Measurements from ENCODE around the gene CYP26A1. TPM values are rescaled to one million over a fixed set of nuclear protein-coding genes. Genes with fewer than 3 reads are reported as not detected.

The CYP26A1 gene
- total RNA-seq, 4 donors from 2014 or later, result not detected

GRCh38 chr10:93032105-93032808, 41.4 kb upstream of the CYP26A1 start:
- TF ChIP-seq POLR2A (IDR thresholded peaks at IDR 0.05) (no peak), POLR2AphosphoS5 (IDR thresholded peaks at IDR 0.05) (no peak), EP300 (IDR thresholded peaks at IDR 0.05) (no peak), CTCF (IDR thresholded peaks at IDR 0.05) (no peak)
- H3K9me3 ChIP-seq, result peaks cover 0 to 7% (median 0%) of the 10 kb centered on the region in 3 donors
- H3K27ac ChIP-seq, result no peak overlapping the region
- no peaks in the 10 kb centered on the region for H3K27me3 ChIP-seq
- H3K4me3 ChIP-seq, result no peak overlapping the region
- peaks cover 0 to 28% (median 4%) of the 10 kb centered on the region in 3 donors for H3K4me1 ChIP-seq
- peaks cover 0 to 9% of the 10 kb centered on the region in 2 donors for H3K36me3 ChIP-seq
- no peak for ATAC-seq
- WGBS, 2 donors (ENCODE audit: low coverage in 1 of 2), result 75 to 77% methylated on average over 4 of the region's 5 CpGs

GRCh38 chr10:93032809-93033137, 40.9 kb upstream of the CYP26A1 start:
- no peak overlapping the region for H3K27ac ChIP-seq
- ATAC-seq, result no peak

GRCh38 chr10:93034426-93034825, 39.3 kb upstream of the CYP26A1 start:
- 8 to 25% methylated on average over 1 of the region's 1 CpG for WGBS, 2 donors (ENCODE audit: low coverage in 1 of 2)
- no peak overlapping the region for H3K27ac ChIP-seq
- no peaks in the 10 kb centered on the region for H3K9me3 ChIP-seq
- peaks cover 0 to 9% of the 10 kb centered on the region in 2 donors for H3K36me3 ChIP-seq
- ATAC-seq, result no peak
- peaks cover 0 to 28% (median 4%) of the 10 kb centered on the region in 3 donors for H3K4me1 ChIP-seq
- TF ChIP-seq POLR2AphosphoS5 (IDR thresholded peaks at IDR 0.05) (no peak), EP300 (IDR thresholded peaks at IDR 0.05) (no peak), CTCF (IDR thresholded peaks at IDR 0.05) (no peak), POLR2A (IDR thresholded peaks at IDR 0.05) (no peak)
- H3K27me3 ChIP-seq, result no peaks in the 10 kb centered on the region
- no peak overlapping the region for H3K4me3 ChIP-seq

More at GRCh38 chr10:93032809-93033137, 40.9 kb upstream of the CYP26A1 start:
- Histone ChIP-seq H3K4me3 (no peak overlapping the region), H3K9me3 (peaks cover 0 to 2% (median 0%) of the 10 kb centered on the region in 3 donors), H3K27me3 (no peaks in the 10 kb centered on the region), H3K36me3 (peaks cover 0 to 4% of the 10 kb centered on the region in 2 donors), H3K4me1 (peaks cover 0 to 28% (median 4%) of the 10 kb centered on the region in 3 donors)
- 92 to 100% methylated on average over 1 of the region's 1 CpG for WGBS, 2 donors (ENCODE audit: low coverage in 1 of 2)
- TF ChIP-seq CTCF (IDR thresholded peaks at IDR 0.05) (no peak), EP300 (IDR thresholded peaks at IDR 0.05) (no peak), POLR2AphosphoS5 (IDR thresholded peaks at IDR 0.05) (no peak)

GRCh38 chr10:93039110-93039509, 34.6 kb upstream of the CYP26A1 start:
- TF ChIP-seq POLR2A (IDR thresholded peaks at IDR 0.05), result no peak
- 88 to 100% methylated on average over 1 of the region's 1 CpG for WGBS, 2 donors (ENCODE audit: low coverage in 1 of 2)

GRCh38 chr10:93039721-93040120, 34.0 kb upstream of the CYP26A1 start:
- H3K9me3 ChIP-seq, result no peaks in the 10 kb centered on the region
- H3K27me3 ChIP-seq, result no peaks in the 10 kb centered on the region
- ATAC-seq, result no peak
- no peaks in the 10 kb centered on the region for H3K4me1 ChIP-seq
- H3K36me3 ChIP-seq, result peaks cover 0 to 9% of the 10 kb centered on the region in 2 donors
- H3K4me3 ChIP-seq, result no peak overlapping the region
- TF ChIP-seq CTCF (IDR thresholded peaks at IDR 0.05) (peak in 1 of 4 experiments; percentile 25), POLR2AphosphoS5 (IDR thresholded peaks at IDR 0.05) (no peak)
- no peak overlapping the region for H3K27ac ChIP-seq
- 24% methylated on average over 3 of the region's 3 CpGs; no CpG with 5 or more reads in 1 of the 2 donors for WGBS, 2 donors (ENCODE audit: low coverage in 1 of 2)

More at GRCh38 chr10:93039110-93039509, 34.6 kb upstream of the CYP26A1 start:
- ATAC-seq, result no peak
- Histone ChIP-seq H3K9me3 (no peaks in the 10 kb centered on the region), H3K36me3 (peaks cover 0 to 9% of the 10 kb centered on the region in 2 donors), H3K27ac (no peak overlapping the region), H3K27me3 (no peaks in the 10 kb centered on the region), H3K4me3 (no peak overlapping the region), H3K4me1 (peaks cover 0 to 5% (median 0%) of the 10 kb centered on the region in 3 donors)
